Suprapubic skin (tissue), 4 donors: ENCODE data around the gene ABCA12.

ENCODE experiments used
- CTCF ChIP-seq, 2 donors: fragments of 200-600 bp in 1 of 2; fragments of 450-650 bp in 1 of 2; sonication (generic) in 1 of 2; IDR thresholded peaks; one replicate each; pipeline ENCODE4 v1.5.1; 2016 to 2019; ENCODE audit warnings: antibody characterized with exemption in 2 of 2, mild to moderate bottlenecking in 1 of 2, moderate library complexity in 1 of 2
- POLR2A ChIP-seq, 2 donors: fragments of 450-650 bp; IDR thresholded peaks; one replicate each; pipeline ENCODE4 v1.6.1; 2017; ENCODE audit warnings: antibody characterized with exemption in 2 of 2, mild to moderate bottlenecking in 2 of 2, moderate library complexity in 2 of 2
- POLR2AphosphoS5 ChIP-seq, 3 donors: sonication (generic); formaldehyde crosslinking; IDR thresholded peaks; one replicate each; pipeline ENCODE4 v1.6.1; 2017; ENCODE audit warnings: antibody characterized with exemption in 3 of 3

GRCh38 chr2:215020283-215020682 is 118.1 kb downstream of the ABCA12 start:
- TF ChIP-seq CTCF (IDR thresholded peaks at IDR 0.05) (no peak), POLR2AphosphoS5 (IDR thresholded peaks at IDR 0.05) (no peak), POLR2A (IDR thresholded peaks at IDR 0.05) (no peak)
